Measurements from ENCODE around the gene ITGA8.

The ITGA8 gene

DNA sequence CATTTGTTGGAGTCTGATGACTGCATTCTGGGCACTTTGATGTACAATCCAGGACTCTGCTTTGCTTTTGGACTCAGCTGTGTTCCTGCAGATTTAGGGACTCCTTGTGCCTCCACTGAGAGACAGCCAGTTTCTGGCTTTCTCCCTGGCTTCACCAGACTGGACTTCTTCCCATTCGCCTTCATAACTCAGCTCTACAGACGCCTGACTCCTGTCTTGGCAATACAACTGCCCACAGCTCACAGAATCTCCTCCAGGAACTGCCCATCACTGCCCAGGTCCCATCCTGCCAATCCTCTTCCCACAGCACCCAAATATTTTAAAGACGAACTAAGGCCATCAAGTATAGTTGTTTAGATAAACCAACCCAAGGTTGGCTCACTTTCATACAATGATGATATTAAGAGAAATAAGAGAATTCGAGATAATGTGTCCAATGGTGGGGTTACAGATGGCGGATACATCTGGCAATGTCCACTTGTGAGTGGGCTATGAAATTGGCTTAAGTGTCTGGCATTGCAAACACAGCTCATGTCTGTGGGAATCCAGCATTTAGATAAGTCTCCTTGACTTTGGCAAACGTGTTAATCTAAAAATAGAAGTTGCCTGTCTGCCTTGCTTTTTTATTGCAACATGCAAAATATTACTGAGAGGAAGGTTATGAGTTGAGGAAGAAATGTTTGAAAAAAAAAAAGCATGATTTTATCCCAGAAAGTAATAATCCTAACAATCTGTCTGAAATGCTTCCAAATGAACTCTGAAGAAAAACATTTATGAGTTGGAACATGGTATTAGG lies 95.1 kb downstream of the ITGA8 start:
- Histone ChIP-seq H3K4me3 (ENCODE audit: low read length) (no peak overlapping the region), H3K27me3 (ENCODE audit: control insufficient read depth, insufficient read depth, low read length) (no peaks in the 10 kb centered on the region), H3K4me1 (ENCODE audit: control insufficient read depth, insufficient read depth, low read length) (peaks cover 2% of the 10 kb centered on the region), H3K36me3 (ENCODE audit: control insufficient read depth, insufficient read depth, low read length) (no peaks in the 10 kb centered on the region), H3K9ac (ENCODE audit: low read length) (no peak overlapping the region), H3K27ac (ENCODE audit: low read depth, low read length) (no peak overlapping the region)

DNA sequence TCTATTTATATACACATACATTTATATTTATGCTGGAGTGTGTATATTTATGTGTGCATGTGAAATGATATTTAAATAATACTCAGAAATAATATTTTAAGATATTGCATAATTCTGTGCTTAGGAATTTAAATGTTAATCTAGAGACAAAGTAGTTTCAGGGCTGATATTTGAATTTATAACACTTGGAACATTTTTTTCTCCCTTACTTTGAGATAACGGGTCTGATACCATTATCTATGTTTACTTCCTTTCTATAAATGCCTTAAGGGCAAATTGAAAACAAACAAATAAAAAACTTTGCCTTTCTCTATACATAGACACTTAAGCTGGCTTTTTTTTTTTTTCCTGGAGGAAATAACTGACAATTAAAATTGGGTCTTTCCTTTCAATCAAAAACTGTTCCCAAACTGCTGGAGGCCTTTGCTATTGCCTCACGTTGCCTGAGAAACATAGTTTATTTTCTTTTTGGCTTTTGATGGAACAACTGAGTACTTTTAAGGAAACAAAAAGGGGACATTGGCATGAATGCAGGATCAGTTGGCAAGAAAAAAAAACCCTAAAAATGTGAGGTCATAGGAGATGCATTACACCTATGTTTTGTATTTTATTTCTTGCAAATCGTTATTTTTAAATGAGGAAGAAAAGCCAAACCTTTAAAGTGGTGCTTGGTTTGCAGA lies 98.7 kb downstream of the ITGA8 start:
- Histone ChIP-seq H3K4me3 (ENCODE audit: low read length) (no peak overlapping the region), H3K4me1 (ENCODE audit: control insufficient read depth, insufficient read depth, low read length) (peaks cover 2% of the 10 kb centered on the region), H3K27ac (ENCODE audit: low read depth, low read length) (no peak overlapping the region), H3K36me3 (ENCODE audit: control insufficient read depth, insufficient read depth, low read length) (no peaks in the 10 kb centered on the region), H3K27me3 (ENCODE audit: control insufficient read depth, insufficient read depth, low read length) (no peaks in the 10 kb centered on the region), H3K9ac (ENCODE audit: low read length) (no peak overlapping the region)

DNA sequence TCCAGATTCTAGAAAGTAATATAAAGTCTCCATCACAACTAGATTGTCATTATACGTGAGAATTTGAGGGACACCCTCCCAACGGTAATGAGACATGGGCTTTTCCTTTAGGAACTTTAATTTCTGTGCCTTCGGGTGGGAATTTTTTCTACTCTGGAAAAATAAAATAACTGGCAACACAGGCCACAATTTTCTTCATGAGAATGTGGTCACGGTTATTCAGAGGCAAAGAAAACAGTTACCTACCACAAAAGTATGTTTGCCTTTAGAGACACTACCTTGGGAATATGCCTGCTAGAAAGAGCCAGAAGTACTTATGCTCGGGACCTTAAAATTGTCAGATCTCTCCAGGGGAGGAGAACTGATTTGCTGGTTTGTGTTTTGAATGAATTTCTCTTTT lies 99.4 kb downstream of the ITGA8 start:
- H3K4me1 ChIP-seq (ENCODE audit: control insufficient read depth, insufficient read depth, low read length) = peaks cover 2% of the 10 kb centered on the region
- no peak overlapping the region for H3K9ac ChIP-seq (ENCODE audit: low read length)
- H3K36me3 ChIP-seq (ENCODE audit: control insufficient read depth, insufficient read depth, low read length) = no peaks in the 10 kb centered on the region
- no peak overlapping the region for H3K4me3 ChIP-seq (ENCODE audit: low read length)
- no peaks in the 10 kb centered on the region for H3K27me3 ChIP-seq (ENCODE audit: control insufficient read depth, insufficient read depth, low read length)
- no peak overlapping the region for H3K27ac ChIP-seq (ENCODE audit: low read depth, low read length)

DNA sequence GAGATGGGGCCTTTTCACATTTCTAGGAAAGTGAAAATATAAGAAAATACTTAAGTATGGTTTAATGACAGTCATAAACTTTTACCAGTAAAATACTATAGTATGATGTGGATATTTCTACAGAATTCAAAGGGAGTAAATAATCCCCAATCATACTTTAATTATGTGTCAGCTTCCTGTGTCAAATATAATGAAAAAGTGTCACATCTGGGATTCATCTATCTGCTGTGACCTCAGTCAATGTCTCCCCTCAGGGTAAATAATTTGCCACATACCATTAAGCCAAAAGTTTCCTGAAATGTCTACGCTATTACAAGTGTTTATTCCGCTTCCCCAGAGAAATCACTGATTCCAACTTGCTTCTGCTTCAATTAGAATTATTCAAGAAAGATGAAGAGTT lies 110.5 kb downstream of the ITGA8 start:
- Histone ChIP-seq H3K27me3 (ENCODE audit: control insufficient read depth, insufficient read depth, low read length) (no peaks in the 10 kb centered on the region), H3K36me3 (ENCODE audit: control insufficient read depth, insufficient read depth, low read length) (no peaks in the 10 kb centered on the region), H3K9ac (ENCODE audit: low read length) (no peak overlapping the region), H3K4me3 (ENCODE audit: low read length) (no peak overlapping the region), H3K27ac (ENCODE audit: low read depth, low read length) (no peak overlapping the region), H3K4me1 (ENCODE audit: control insufficient read depth, insufficient read depth, low read length) (no peaks in the 10 kb centered on the region)

DNA sequence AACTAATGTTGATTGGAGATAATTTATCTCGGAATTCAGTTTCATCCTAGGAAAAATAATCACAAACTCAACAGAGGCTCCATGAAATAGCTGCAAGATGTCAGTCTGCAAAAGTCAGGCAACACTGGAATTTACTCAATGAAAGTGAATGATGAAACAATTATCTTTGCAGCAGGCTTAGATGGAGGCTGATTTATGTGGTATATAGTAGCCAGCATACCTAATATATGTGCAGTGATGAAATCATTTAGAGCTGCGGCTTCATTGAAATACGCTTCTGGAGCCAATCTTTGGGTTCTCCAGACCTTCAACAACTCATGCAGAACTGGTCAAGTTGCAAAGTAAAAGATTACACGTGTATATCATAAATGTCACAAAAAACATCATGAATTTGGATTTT lies 113.3 kb downstream of the ITGA8 start:
- no peak overlapping the region for H3K9ac ChIP-seq (ENCODE audit: low read length)
- H3K27ac ChIP-seq (ENCODE audit: low read depth, low read length) = no peak overlapping the region
- no peaks in the 10 kb centered on the region for H3K27me3 ChIP-seq (ENCODE audit: control insufficient read depth, insufficient read depth, low read length)
- H3K4me3 ChIP-seq (ENCODE audit: low read length) = no peak overlapping the region
- H3K36me3 ChIP-seq (ENCODE audit: control insufficient read depth, insufficient read depth, low read length) = no peaks in the 10 kb centered on the region
- no peaks in the 10 kb centered on the region for H3K4me1 ChIP-seq (ENCODE audit: control insufficient read depth, insufficient read depth, low read length)

GRCh38 chr10:15605740-15606369 lies 113.9 kb downstream of the ITGA8 start:
- Histone ChIP-seq H3K9ac (ENCODE audit: low read length) (no peak overlapping the region), H3K4me3 (ENCODE audit: low read length) (no peak overlapping the region), H3K27me3 (ENCODE audit: control insufficient read depth, insufficient read depth, low read length) (no peaks in the 10 kb centered on the region), H3K4me1 (ENCODE audit: control insufficient read depth, insufficient read depth, low read length) (no peaks in the 10 kb centered on the region), H3K36me3 (ENCODE audit: control insufficient read depth, insufficient read depth, low read length) (no peaks in the 10 kb centered on the region), H3K27ac (ENCODE audit: low read depth, low read length) (no peak overlapping the region)

DNA sequence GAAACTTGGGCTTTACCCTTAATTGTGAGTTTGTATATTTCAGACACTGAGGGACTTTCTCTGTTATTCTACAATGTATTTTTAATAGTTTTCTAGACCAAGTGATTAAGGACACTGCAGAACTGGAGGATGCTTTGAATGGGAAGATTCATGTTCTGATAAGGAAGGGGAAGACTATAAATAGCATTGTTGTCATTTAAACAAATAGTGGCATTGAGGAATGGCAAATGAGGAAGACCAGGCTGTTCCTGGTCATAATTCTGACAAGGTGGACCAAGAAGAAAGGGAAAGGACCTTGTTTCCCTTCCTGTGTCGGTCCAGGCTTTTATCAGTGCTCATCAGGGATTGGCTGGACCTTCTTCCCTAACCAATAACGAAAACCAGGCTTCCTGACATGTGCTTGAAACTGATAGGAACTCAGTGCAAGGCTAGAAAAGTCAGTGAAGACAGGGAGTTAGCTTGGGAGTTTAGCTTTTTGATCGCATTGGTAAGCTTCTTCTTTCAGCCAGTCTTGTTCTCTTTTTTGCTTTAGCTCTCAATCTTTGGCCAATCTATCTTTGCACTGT lies 116.2 kb downstream of the ITGA8 start:
- no peaks in the 10 kb centered on the region for H3K4me1 ChIP-seq (ENCODE audit: control insufficient read depth, insufficient read depth, low read length)
- no peaks in the 10 kb centered on the region for H3K36me3 ChIP-seq (ENCODE audit: control insufficient read depth, insufficient read depth, low read length)
- H3K27me3 ChIP-seq (ENCODE audit: control insufficient read depth, insufficient read depth, low read length) = no peaks in the 10 kb centered on the region
- H3K27ac ChIP-seq (ENCODE audit: low read depth, low read length) = no peak overlapping the region
- H3K4me3 ChIP-seq (ENCODE audit: low read length) = no peak overlapping the region
- H3K9ac ChIP-seq (ENCODE audit: low read length) = no peak overlapping the region

GRCh38 chr10:15601819-15602218 lies 117.9 kb downstream of the ITGA8 start:
- no peaks in the 10 kb centered on the region for H3K27me3 ChIP-seq (ENCODE audit: control insufficient read depth, insufficient read depth, low read length)
- no peak overlapping the region for H3K4me3 ChIP-seq (ENCODE audit: low read length)

DNA sequence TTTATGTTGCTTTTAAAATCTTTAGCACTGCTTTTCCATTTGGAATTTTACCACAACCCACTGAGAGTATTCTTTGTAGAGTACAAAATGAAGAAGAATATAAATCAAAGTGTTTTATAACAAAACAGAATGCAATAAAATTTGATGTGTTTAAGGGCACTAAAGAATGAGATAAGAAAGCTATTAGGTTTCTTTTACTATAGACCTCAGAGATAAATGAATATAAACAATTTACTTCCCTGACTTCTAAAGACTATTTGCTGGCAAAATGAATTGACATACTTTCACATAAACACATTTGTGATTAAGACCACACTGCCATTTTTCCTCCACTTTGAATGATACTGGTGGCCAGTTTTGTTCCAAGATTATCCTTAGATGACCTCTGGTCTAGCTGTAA lies 124.5 kb downstream of the ITGA8 start:
- Histone ChIP-seq H3K36me3 (ENCODE audit: control insufficient read depth, insufficient read depth, low read length) (no peaks in the 10 kb centered on the region), H3K4me3 (ENCODE audit: low read length) (no peak overlapping the region), H3K4me1 (ENCODE audit: control insufficient read depth, insufficient read depth, low read length) (no peaks in the 10 kb centered on the region), H3K27ac (ENCODE audit: low read depth, low read length) (no peak overlapping the region), H3K27me3 (ENCODE audit: control insufficient read depth, insufficient read depth, low read length) (no peaks in the 10 kb centered on the region), H3K9ac (ENCODE audit: low read length) (no peak overlapping the region)

More at GRCh38 chr10:15601819-15602218, 117.9 kb downstream of the ITGA8 start:
- H3K36me3 ChIP-seq (ENCODE audit: control insufficient read depth, insufficient read depth, low read length) = no peaks in the 10 kb centered on the region
- H3K4me1 ChIP-seq (ENCODE audit: control insufficient read depth, insufficient read depth, low read length) = no peaks in the 10 kb centered on the region
- no peak overlapping the region for H3K27ac ChIP-seq (ENCODE audit: low read depth, low read length)
- no peak overlapping the region for H3K9ac ChIP-seq (ENCODE audit: low read length)

- no peak overlapping the region for H3K27ac ChIP-seq (ENCODE audit: low read depth, low read length)
- no peaks in the 10 kb centered on the region for H3K36me3 ChIP-seq (ENCODE audit: control insufficient read depth, insufficient read depth, low read length)
Measured at GRCh38 chr10:15591937-15592336, 127.8 kb downstream of the ITGA8 start.

GRCh38 chr10:15591431-15591830 lies 128.3 kb downstream of the ITGA8 start:
- Histone ChIP-seq H3K27ac (ENCODE audit: low read depth, low read length) (no peak overlapping the region), H3K36me3 (ENCODE audit: control insufficient read depth, insufficient read depth, low read length) (no peaks in the 10 kb centered on the region), H3K4me1 (ENCODE audit: control insufficient read depth, insufficient read depth, low read length) (no peaks in the 10 kb centered on the region), H3K27me3 (ENCODE audit: control insufficient read depth, insufficient read depth, low read length) (no peaks in the 10 kb centered on the region), H3K4me3 (ENCODE audit: low read length) (no peak overlapping the region), H3K9ac (ENCODE audit: low read length) (no peak overlapping the region)

More at GRCh38 chr10:15591937-15592336, 127.8 kb downstream of the ITGA8 start:
- Histone ChIP-seq H3K4me3 (ENCODE audit: low read length) (no peak overlapping the region), H3K9ac (ENCODE audit: low read length) (no peak overlapping the region), H3K27me3 (ENCODE audit: control insufficient read depth, insufficient read depth, low read length) (no peaks in the 10 kb centered on the region), H3K4me1 (ENCODE audit: control insufficient read depth, insufficient read depth, low read length) (no peaks in the 10 kb centered on the region)

GRCh38 chr10:15588635-15589508 lies 130.8 kb downstream of the ITGA8 start:
- no peaks in the 10 kb centered on the region for H3K27me3 ChIP-seq (ENCODE audit: control insufficient read depth, insufficient read depth, low read length)
- H3K4me1 ChIP-seq (ENCODE audit: control insufficient read depth, insufficient read depth, low read length) = no peaks in the 10 kb centered on the region
- no peak overlapping the region for H3K27ac ChIP-seq (ENCODE audit: low read depth, low read length)
- H3K36me3 ChIP-seq (ENCODE audit: control insufficient read depth, insufficient read depth, low read length) = no peaks in the 10 kb centered on the region
- no peak overlapping the region for H3K9ac ChIP-seq (ENCODE audit: low read length)
- H3K4me3 ChIP-seq (ENCODE audit: low read length) = no peak overlapping the region
